Middle frontal gyrus (tissue), 1 donor: ENCODE data around the gene RASAL3.
A peak's percentile ranks its signal among the peaks of the same experiment; 100 is the strongest.
"Not testable (repeated sequence)": the region's sequence is repeated elsewhere in the genome, so short reads cannot be mapped to it uniquely, and the experiment has no call there.

Experiments used
- DNase-seq: peaks from one replicate; pipeline ENCODE4 v3.0.0-alpha.2; 2015; ENCODE audit warnings: low spot score; ENCODE audit errors: extremely low spot score

The RASAL3 gene

DNA sequence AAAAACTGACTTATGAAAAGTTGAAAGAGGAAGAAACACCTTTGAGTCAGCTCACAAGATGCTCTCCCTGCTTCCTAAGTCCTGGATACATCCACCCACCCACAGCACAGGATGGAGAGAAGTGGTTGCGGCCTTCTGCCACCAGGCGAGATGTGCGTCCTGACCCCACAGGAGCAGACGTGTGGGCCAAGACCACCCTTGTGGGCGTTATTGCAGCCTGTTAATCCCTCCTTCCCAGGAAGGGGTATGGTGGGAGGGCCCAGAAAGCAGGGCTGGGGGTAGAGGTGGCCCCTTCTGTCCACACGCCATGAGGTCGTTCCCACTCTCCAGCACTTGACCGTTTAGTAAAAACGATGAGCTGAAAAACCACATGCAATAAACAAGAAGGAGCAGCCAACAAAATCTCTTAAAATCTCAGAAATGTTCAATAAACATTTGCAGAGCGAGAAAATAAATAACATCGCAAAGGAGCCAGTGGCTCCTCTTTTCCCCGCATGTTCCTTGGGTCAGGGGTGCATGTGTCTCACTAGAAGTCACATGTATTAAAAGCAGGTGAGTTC, 43.1 kb downstream of the RASAL3 start:
- DNase-seq: no peak

DNA sequence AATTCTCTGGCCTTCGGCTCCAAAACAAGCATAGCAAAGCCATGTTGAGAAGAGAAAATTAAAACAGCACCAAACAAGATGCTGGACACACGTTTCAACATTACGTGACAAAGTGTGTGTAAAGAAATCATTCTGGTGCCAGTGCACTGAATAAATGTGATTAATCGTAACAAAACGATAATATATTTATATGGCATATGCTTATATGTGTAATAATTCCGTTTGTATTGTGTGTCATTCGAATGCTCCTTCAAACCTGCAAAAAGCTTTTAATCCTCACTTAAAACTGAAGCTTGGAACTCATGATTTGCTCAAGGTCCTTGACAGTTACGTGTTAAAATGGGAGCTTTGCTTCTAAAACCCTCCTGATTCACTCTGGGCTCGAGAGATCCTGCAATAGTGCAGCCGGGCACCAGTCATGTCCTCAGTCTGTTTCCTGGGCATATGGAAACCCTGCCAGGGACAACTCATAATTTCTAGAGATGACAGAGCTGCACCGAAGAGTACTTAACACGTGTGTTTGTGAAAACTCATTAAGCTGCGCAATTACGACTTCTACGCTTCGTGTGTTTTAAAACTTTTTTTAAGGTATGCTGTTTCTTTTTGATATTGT, 44.8 kb downstream of the RASAL3 start:
- no peak for DNase-seq

DNA sequence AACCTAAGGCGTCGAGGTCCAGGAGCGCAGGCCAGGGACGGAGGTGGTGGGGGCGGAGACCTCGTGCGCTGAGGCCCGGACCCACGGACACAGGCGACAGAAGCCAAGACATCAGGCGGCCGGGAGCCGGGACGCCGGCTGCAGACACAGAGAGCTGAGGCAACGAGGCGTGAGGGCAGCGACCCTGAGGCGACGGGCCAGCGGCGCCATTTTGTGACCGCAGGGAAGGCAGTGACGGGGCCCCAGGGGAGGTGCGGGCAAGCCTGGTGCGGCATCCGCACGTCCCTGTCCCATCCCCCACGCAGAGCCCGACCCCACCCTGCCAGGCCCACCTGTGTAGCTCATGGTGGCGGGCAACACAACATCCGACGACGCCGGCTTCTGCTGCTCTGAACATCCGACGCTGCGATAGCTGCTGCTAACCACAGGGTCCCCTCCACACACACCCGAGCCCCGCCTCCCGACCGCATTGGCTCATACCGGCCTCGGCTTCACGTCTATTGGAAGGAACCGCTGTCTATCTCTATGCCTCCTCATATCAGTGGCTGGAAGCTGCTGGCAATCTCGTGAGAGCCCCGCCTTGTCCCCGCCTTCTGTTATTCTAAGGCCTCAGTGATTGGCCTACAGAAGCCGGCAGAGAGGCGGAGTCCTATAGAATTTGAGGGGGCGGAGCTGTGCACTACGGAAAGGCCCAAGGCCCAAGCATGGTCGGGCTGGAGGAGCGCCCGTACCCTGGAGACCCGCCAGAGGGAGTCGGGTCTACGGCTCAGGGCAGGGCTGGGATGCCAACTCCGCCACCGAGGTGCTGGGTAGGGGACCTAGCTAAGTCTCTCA, 45.5 kb downstream of the RASAL3 start, which contains the start of gene AKAP8L:
Gene AKAP8L (minus strand): TSS at position 410 of the 834 bp plus-strand sequence. CDS start 65 bp downstream, at position 345.
- DNase-seq: peak; percentile 98

DNA sequence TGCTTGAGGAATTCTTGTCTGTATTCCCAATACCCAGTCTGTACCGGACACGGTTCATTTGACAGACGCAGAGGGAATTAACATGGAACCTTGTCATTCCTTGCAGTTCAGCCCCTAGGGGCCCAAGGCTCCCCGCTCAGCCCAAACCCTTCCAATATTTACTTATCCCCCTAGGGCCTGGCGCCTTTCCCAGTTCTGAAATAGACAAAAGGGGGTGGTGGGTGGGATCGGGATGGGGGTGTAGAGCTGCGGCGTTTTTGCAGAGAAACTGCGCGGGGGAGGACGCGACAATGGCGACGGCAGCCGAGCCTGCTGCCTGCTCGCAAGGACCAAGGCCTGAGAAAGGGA, 46.1 kb downstream of the RASAL3 start:
- no peak for DNase-seq

DNA sequence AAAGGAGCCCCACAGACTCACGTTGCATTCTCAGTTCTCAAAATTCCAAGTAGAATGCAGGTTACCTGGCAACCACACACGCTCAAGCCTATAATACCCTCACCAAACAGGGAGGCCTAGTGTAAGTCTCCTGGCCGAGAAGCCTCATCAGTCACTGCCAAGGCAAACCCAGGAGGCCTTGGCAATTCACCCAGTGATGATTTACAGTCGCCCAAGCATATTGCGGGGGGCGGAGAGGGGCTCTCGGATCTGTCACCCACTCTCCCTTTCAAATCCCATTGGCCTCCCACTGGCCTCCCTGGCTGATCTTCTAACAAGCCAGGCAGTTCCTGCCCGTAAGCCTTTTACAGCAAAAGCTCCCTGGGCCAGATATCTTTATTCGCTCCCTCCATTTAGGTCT, 46.6 kb downstream of the RASAL3 start:
- no peak for DNase-seq

DNA sequence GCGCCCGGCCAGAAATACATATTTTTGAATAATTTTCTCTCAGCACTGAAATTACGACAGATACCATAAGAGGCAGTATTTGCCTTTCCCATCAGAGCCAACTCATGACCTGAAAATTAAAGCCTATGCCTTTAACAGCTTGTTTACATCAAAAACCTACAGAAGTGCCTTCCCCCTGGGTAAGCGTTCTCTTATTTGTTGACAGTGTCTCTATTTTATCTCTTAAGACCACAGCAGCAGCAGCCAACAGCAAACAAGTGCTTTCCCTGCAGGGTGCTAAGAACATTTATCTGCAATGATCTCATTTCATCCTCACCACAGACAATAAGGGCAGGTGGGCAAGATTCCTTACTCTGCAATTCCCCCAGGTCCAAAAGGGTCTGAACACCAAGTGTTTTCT, 51.5 kb downstream of the RASAL3 start:
- no peak for DNase-seq

DNA sequence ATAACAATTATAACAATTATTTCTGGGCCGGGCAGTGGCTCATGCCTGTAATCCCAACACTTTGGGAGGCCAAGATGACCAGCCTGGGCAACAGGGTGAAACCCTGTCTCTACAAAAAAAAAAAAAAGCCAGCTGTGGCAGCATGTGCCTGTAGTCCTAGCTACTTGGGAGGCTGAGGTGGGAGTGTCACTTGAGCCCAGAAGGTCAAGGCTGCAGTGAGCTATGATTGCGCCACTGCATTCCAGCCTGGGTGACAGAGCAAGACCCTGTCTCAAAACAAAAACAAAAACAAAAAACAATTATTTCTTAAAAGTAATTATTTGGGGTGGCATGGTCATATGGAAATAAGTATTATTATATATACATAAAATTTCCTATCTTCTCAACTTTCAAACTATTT, 53.0 kb downstream of the RASAL3 start:
- not testable (repeated sequence) for DNase-seq

DNA sequence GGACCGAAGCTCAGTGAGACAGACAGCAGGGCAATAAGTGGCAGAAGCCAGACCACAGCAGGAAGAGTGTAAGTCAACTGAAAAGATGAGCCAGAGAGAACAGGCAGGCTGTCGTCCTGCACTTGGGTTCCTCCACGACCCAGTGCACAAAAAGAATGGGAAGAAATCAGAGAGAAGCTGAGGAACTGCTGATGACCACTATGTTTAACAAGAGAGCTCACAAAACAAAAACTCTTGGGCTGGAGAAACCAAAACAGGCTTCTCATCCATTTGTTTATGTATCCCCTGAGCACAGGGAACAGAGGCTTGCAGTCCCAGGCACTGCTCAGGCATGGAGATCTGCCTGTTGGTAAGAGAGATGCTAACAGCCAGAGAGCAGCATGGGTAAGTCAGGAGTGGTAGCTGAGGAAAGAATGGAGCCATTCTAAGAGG, 59.5 kb downstream of the RASAL3 start:
- no peak for DNase-seq

DNA sequence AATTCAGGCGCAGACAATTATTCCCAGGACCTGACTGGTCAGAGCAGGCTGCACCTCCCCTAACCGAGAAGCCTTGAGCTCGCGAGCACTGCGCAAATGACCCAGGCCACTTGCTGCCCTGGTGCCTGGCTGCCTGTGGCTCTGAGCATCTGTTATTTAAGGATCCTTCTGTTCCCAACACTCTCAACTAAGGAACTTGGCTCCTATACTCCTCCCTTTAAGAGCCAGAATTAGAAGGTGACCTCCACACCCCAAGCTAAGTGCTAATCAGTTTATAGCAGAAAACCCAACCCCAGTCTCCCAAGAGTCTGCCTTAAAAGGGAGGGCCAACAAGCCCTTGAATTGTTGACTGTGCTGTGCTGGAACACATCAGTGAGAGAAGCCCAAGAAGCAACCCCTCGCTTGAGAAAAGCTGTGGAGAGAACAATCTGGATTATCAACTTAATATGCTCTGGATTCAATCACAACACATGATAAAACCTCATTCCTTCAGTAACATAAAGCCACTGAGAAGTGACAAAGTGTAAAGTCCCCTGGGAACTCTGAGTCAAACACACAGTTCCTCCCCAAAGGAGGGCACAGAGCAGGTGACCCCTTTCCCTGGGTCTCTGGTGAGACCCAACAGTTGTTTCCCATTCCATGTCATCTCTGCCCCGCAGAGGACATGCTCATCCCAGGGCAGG, 60.1 kb downstream of the RASAL3 start:
- no peak for DNase-seq

DNA sequence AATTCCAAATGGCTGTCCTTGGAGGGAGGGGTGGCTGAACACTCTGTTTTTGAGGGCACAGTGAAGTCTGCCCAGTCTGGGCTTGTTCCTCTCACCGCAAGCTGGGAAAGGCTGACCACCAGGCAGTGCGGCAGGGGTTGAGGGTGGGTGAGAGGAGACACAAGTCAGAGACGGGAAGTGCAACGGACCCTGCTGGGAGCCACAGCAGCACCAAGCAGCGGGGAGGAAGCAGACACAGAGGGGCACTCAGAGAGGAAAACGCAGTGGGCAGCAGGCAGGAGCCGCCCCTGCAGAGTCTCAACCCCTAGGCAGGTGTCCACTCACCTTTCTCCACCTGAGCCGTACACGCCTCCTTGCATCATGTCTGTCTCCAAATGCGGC, 61.2 kb downstream of the RASAL3 start:
- DNase-seq: no peak

DNA sequence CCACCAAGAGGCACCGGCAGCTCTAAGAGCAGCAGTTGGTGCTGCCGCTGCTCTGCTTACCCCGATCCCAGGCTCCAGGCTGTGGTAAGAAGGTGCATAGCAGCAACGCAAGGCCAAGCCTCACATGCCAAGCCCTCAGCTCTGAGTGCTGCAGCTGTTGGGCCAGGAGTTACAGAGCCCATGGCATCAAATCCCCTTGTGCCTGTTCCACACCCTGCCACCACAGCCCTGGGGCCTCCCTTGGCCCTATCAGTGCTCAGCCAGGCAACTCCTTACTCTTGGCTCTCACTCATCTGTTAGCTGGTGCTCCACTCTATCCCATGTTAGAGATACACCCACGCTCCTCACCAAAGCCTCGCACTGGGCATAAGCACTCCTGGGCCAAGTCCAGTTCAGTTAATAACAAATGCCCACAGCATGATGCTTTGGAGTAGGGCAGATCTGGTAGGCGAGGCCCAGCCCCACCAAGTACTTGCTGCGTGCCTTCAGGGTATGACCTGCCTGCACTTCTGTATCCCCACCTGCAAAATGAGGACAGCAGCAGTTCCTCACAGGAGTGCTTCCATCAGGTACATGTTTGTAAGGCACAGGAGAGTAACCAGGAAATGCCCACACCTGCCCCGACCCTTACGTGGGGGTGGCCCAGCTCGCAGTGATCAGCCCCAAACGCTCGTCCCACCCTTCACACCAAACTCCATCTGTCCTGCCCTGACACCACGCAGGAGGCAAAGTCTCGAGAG, 61.8 kb downstream of the RASAL3 start:
- DNase-seq: no peak
